ENCODE results near the gene SGMS1. TPM values are rescaled to one million over a fixed set of nuclear protein-coding genes. Genes with fewer than 3 reads are reported as not detected.

Gene SGMS1
- total RNA-seq, 6 experiments from 2014 or later: 13.6 to 49.8 (median 20.0) TPM

DNA sequence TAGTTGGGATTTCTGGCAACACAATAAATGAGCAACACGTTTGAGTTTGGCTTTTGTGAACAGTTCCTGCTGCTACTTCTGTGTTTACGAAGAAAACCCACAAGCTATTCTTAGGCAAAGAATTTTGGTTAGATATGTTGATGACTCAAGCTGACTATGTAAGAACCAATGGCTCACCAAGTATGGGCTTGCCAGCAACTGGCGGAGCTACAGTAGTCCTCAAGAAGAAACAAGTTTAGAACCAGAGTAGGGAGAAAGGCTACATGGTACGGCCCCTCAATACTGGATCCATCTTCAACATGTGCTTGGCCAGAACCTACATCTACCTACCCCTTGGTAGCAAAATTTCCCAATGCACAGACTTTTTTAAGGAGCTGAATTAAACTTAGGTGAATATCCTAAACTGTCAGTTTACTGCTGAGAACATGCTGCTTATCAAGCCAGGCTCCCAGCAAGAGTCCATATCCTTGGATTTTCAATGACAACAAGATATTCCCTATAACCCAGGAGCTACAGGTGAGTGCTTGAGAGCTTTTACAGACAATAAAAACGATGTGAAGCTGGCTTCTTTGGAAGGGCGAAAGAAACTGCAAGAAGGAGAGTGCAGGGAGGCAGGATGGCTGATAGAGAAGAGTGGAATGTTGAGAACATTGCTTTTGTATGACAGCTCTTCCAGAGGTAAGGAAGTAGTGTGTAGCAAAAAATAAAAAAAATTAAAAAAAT is 298.1 kb downstream of the SGMS1 start:
- no peak for TF ChIP-seq CTCF (IDR thresholded peaks at IDR 0.05)
- TF ChIP-seq POLR2A (IDR thresholded peaks at IDR 0.05): no peak
- 61% methylated on average over 5 of the region's 6 CpGs for WGBS (ENCODE audit: insufficient coverage, low coverage, low lambda C conversion rate, missing lambda C conversion rate)
- Histone ChIP-seq H3K4me3 (no peak overlapping the region), H3K9me3 (no peaks in the 10 kb centered on the region), H3K27me3 (no peaks in the 10 kb centered on the region), H3K4me1 (no peaks in the 10 kb centered on the region), H3K36me3 (peaks cover 0 to 4% (median 0%) of the 10 kb centered on the region in 4 donors), H3K27ac (no peak overlapping the region)
- DNase-seq (no peak), ATAC-seq (peak in 1 of 4 donors; percentile 35)
- intact Hi-C loops (cut with DNase I): no loop called here

GRCh38 chr10:50324680-50325393 is 298.9 kb downstream of the SGMS1 start:
- WGBS (ENCODE audit: insufficient coverage, low coverage, low lambda C conversion rate, missing lambda C conversion rate): 73% methylated on average over 4 of the region's 4 CpGs
- no peaks in the 10 kb centered on the region for H3K27me3 ChIP-seq
- ATAC-seq (no peak), DNase-seq (no peak)
- no peak overlapping the region for H3K4me3 ChIP-seq
- peaks cover 0 to 4% (median 0%) of the 10 kb centered on the region in 4 donors for H3K36me3 ChIP-seq
- H3K27ac ChIP-seq: no peak overlapping the region
- no peaks in the 10 kb centered on the region for H3K9me3 ChIP-seq
- TF ChIP-seq POLR2A (IDR thresholded peaks at IDR 0.05): no peak
- no peak for TF ChIP-seq CTCF (IDR thresholded peaks at IDR 0.05)
- no peaks in the 10 kb centered on the region for H3K4me1 ChIP-seq
- intact Hi-C loops (cut with DNase I): no loop called here

GRCh38 chr10:50324046-50324445 is 299.7 kb downstream of the SGMS1 start:
- no peak overlapping the region for H3K27ac ChIP-seq
- no peaks in the 10 kb centered on the region for H3K9me3 ChIP-seq
- no peaks in the 10 kb centered on the region for H3K27me3 ChIP-seq
- H3K36me3 ChIP-seq: peaks cover 0 to 4% (median 0%) of the 10 kb centered on the region in 4 donors
- TF ChIP-seq POLR2A (IDR thresholded peaks at IDR 0.05) (no peak), CTCF (IDR thresholded peaks at IDR 0.05) (no peak)
- WGBS (ENCODE audit: insufficient coverage, low coverage, low lambda C conversion rate, missing lambda C conversion rate): 96% methylated on average over 2 of the region's 2 CpGs
- no peaks in the 10 kb centered on the region for H3K4me1 ChIP-seq
- intact Hi-C loops (cut with DNase I): no loop called here
- no peak for ATAC-seq
- no peak for DNase-seq
- no peak overlapping the region for H3K4me3 ChIP-seq

DNA sequence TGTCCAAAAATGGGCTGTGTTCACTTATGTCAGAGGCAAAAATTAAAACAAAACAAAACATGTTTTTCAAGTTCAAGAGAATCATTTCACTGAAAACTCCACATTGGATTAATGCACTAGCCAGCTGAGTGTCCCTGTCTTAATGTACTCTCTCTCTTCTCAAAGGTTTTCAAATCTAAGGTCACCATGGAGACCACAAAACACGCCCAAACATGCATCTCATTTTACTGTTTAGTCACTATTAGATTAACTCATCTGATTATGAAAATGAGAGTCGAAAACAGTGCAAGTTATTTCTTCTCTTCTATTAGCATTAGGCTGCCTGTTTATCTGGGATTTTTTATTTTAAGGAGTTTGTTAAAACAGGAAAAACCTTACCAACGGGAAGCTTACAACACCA is 301.7 kb downstream of the SGMS1 start:
- H3K4me1 ChIP-seq: no peaks in the 10 kb centered on the region
- DNase-seq: no peak
- no peak overlapping the region for H3K4me3 ChIP-seq
- ATAC-seq: no peak
- intact Hi-C loops (cut with DNase I): no loop called here
- no peaks in the 10 kb centered on the region for H3K36me3 ChIP-seq
- TF ChIP-seq CTCF (IDR thresholded peaks at IDR 0.05): no peak
- TF ChIP-seq POLR2A (IDR thresholded peaks at IDR 0.05): no peak
- H3K27ac ChIP-seq: no peak overlapping the region
- WGBS (ENCODE audit: insufficient coverage, low coverage, low lambda C conversion rate, missing lambda C conversion rate): 79% methylated on average over 3 of the region's 3 CpGs
- H3K9me3 ChIP-seq: no peaks in the 10 kb centered on the region
- H3K27me3 ChIP-seq: no peaks in the 10 kb centered on the region
